ENCODE measurements around the gene DTNB. TPM values are rescaled to one million over a fixed set of nuclear protein-coding genes. Genes with fewer than 3 reads are reported as not detected.

Gene DTNB
- total RNA-seq, 1 experiment from 2014 or later: 19.6 TPM

DNA sequence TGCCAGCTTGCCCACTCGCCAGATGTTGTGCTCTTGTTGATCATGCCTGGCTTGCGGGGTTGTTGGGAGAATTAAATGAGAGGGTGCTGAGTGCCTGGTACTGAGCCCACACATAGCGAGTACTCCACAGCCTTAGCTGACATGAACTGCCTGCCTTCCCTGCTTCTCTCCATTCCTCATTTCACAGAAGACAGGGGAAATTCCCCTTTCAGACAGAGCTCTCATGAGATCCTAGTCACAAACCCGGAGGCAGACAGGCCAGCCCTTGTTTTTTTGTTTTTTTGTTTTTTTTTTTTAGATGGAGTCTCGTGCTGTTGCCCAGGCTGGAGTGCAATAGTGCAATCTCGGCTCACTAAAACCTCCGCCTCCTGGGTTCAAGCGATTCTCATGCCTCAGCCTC lies 314.5 kb downstream of the DTNB start:
- no peaks in the 10 kb centered on the region for H3K27me3 ChIP-seq (replicated peaks; ENCODE audit: insufficient read depth, low read depth, low read length, poor library complexity)
- intact Hi-C loops (cut with micrococcal nuclease; ENCODE audit: unreplicated experiment): no loop called here
- no TSS peak for BruUV-seq (replicated peaks)
- no peak for DNase-seq (ENCODE audit: low spot score)
- H3K27ac ChIP-seq (ENCODE audit: low read depth, low read length, poor library complexity, severe bottlenecking): no peak overlapping the region
- H3K4me1 ChIP-seq (ENCODE audit: insufficient read depth, low read length, poor library complexity, severe bottlenecking): no peaks in the 10 kb centered on the region
- no peaks in the 10 kb centered on the region for H3K36me3 ChIP-seq (ENCODE audit: insufficient read depth, low read length, poor library complexity, severe bottlenecking)
- H3K9me3 ChIP-seq (ENCODE audit: low read depth, low read length, poor library complexity, severe bottlenecking): no peaks in the 10 kb centered on the region
- H3K4me3 ChIP-seq (ENCODE audit: low read depth, low read length, poor library complexity, severe bottlenecking): no peak overlapping the region
- POLR2A ChIA-PET (ENCODE audit: low non-redundant PET): interaction anchor here (0.5 kb wide), 1 partner anchor 40 kb away, joined by 4 read pairs; no protein-coding TSS in a partner anchor
- CTCF ChIA-PET: no interaction called here
- no peak for TF ChIP-seq CTCF (conservative IDR thresholded peaks at IDR 0.05; ENCODE audit: low read depth, low read length)
- no peak for TF ChIP-seq EZH2 (IDR thresholded peaks at IDR 0.05; ENCODE audit: borderline replicate concordance, low read depth, low read length, poor library complexity, severe bottlenecking)

DNA sequence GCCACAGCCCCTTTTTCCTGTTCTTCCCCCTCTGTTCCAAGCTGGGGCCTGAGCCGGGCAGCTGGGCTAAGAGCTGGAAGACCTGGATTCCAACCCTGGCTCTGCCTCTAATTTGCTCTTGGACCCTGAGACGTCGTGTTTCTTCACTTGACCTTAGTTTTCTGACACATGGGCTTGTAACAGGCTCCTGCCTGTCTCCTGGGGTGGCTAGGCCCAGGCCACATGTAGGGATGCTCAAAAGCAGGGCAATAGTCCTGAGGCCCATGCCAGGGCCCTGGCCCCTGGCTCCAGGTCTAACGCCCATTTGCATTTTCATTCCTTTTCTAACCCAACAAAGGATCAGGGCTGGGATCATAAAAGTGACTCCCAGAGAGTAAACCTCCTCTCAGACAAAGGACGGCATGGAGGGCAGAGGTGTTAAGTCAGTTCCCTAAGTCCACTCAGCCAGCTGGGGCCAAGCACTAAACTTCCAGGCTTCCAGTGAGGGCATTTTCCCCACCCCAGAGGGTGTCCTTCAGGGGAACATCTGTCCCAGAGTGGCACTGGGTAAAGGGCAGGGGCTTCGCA lies 315.0 kb downstream of the DTNB start:
- Histone ChIP-seq H3K4me1 (ENCODE audit: insufficient read depth, low read length, poor library complexity, severe bottlenecking) (no peaks in the 10 kb centered on the region), H3K4me3 (ENCODE audit: low read depth, low read length, poor library complexity, severe bottlenecking) (no peak overlapping the region), H3K27me3 (replicated peaks; ENCODE audit: insufficient read depth, low read depth, low read length, poor library complexity) (no peaks in the 10 kb centered on the region), H3K27ac (ENCODE audit: low read depth, low read length, poor library complexity, severe bottlenecking) (no peak overlapping the region), H3K36me3 (ENCODE audit: insufficient read depth, low read length, poor library complexity, severe bottlenecking) (no peaks in the 10 kb centered on the region), H3K9me3 (ENCODE audit: low read depth, low read length, poor library complexity, severe bottlenecking) (no peaks in the 10 kb centered on the region)
- intact Hi-C loops (cut with micrococcal nuclease; ENCODE audit: unreplicated experiment): no loop called here
- ChIA-PET POLR2A (ENCODE audit: low non-redundant PET) (interaction anchor here (0.5 kb wide), 1 partner anchor 40 kb away, joined by 4 read pairs; no protein-coding TSS in a partner anchor), CTCF (no interaction called here)
- no peak for DNase-seq (ENCODE audit: low spot score)
- no TSS peak for BruUV-seq (replicated peaks)
- TF ChIP-seq CTCF (conservative IDR thresholded peaks at IDR 0.05; ENCODE audit: low read depth, low read length) (no peak), EZH2 (IDR thresholded peaks at IDR 0.05; ENCODE audit: borderline replicate concordance, low read depth, low read length, poor library complexity, severe bottlenecking) (no peak)

DNA sequence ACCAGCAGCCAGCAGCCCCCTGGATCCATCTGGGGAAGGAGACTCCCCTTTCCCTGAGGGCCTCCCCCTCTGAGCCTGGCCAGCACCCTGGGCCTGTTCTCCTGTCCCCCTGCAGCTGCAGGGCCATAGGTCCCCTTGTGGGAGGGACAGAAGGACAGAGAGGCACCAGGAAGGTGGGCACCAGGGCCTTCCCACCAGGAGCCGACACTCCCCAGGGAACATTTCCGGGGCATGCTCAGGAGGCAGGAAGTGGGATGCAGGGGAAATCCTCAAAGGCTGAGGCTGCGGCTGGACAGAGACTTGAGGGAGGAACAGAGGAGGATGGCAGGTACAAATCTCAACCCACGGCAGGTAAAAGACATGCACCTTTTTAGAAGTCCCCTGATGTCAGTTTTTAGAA lies 317.3 kb downstream of the DTNB start:
- no peaks in the 10 kb centered on the region for H3K27me3 ChIP-seq (replicated peaks; ENCODE audit: insufficient read depth, low read depth, low read length, poor library complexity)
- intact Hi-C loops (cut with micrococcal nuclease; ENCODE audit: unreplicated experiment): no loop called here
- BruUV-seq (replicated peaks): no TSS peak
- ChIA-PET POLR2A (ENCODE audit: low non-redundant PET) (no interaction called here), CTCF (no interaction called here)
- TF ChIP-seq CTCF (conservative IDR thresholded peaks at IDR 0.05; ENCODE audit: low read depth, low read length) (no peak), EZH2 (IDR thresholded peaks at IDR 0.05; ENCODE audit: borderline replicate concordance, low read depth, low read length, poor library complexity, severe bottlenecking) (no peak)
- H3K4me1 ChIP-seq (ENCODE audit: insufficient read depth, low read length, poor library complexity, severe bottlenecking): no peaks in the 10 kb centered on the region
- H3K36me3 ChIP-seq (ENCODE audit: insufficient read depth, low read length, poor library complexity, severe bottlenecking): no peaks in the 10 kb centered on the region
- no peak overlapping the region for H3K4me3 ChIP-seq (ENCODE audit: low read depth, low read length, poor library complexity, severe bottlenecking)
- H3K27ac ChIP-seq (ENCODE audit: low read depth, low read length, poor library complexity, severe bottlenecking): no peak overlapping the region
- no peaks in the 10 kb centered on the region for H3K9me3 ChIP-seq (ENCODE audit: low read depth, low read length, poor library complexity, severe bottlenecking)
- DNase-seq (ENCODE audit: low spot score): no peak

Measured in A673 (cell line).